Fibroblast of gingiva (primary cell): ENCODE results near the gene CCDC126.
"Not testable (repeated sequence)": the region's sequence is repeated elsewhere in the genome, so short reads cannot be mapped to it uniquely, and the experiment has no call there.

Experiments
- DNase-seq: peaks from one replicate; pipeline ENCODE4 v3.0.0-alpha.2; 2011; ENCODE audit warnings: low read depth

Gene CCDC126

GRCh38 chr7:23597094-23598091 is at the start of gene CCDC126:
TSS of gene CCDC126 (plus strand) at chr7:23597382. CDS start at chr7:23611316, 13,934 bp downstream.
- DNase-seq, result peak; percentile 87

- no peak for DNase-seq
Measured at GRCh38 chr7:23547662-23548061, 49.5 kb upstream of the CCDC126 start.

GRCh38 chr7:23558303-23558702 is 38.9 kb upstream of the CCDC126 start:
- DNase-seq, result no peak

- peak; percentile 59 for DNase-seq
Measured at GRCh38 chr7:23570592-23571200, 26.5 kb upstream of the CCDC126 start.

- not testable (repeated sequence) for DNase-seq
Measured at GRCh38 chr7:23581975-23582374, 15.2 kb upstream of the CCDC126 start.

- DNase-seq, result not testable (repeated sequence)
Measured at GRCh38 chr7:23585304-23585703, 11.9 kb upstream of the CCDC126 start.

GRCh38 chr7:23586159-23586558 is 11.0 kb upstream of the CCDC126 start:
- DNase-seq, result no peak

- no peak for DNase-seq
Measured at GRCh38 chr7:23590529-23590928, 6.7 kb upstream of the CCDC126 start.

GRCh38 chr7:23593706-23594105 is 3.5 kb upstream of the CCDC126 start:
- no peak for DNase-seq

GRCh38 chr7:23594879-23595604 is 2.1 kb upstream of the CCDC126 start:
- no peak for DNase-seq

GRCh38 chr7:23598296-23598695 is 1.1 kb downstream of the CCDC126 start:
- DNase-seq, result no peak

- DNase-seq, result no peak
Measured at GRCh38 chr7:23600236-23600635, 3.1 kb downstream of the CCDC126 start.

- no peak for DNase-seq
Measured at GRCh38 chr7:23603632-23604295, 6.6 kb downstream of the CCDC126 start.

- DNase-seq, result no peak
Measured at GRCh38 chr7:23604296-23604640, 7.1 kb downstream of the CCDC126 start.

GRCh38 chr7:23607130-23607529 is 9.9 kb downstream of the CCDC126 start:
- DNase-seq, result no peak

GRCh38 chr7:23607866-23608265 is 10.7 kb downstream of the CCDC126 start:
- DNase-seq, result no peak

GRCh38 chr7:23615331-23615730 is 18.1 kb downstream of the CCDC126 start:
- DNase-seq, result peak; percentile 12

- DNase-seq, result no peak
Measured at GRCh38 chr7:23616593-23616992, 19.4 kb downstream of the CCDC126 start.

GRCh38 chr7:23617482-23617881 is 20.3 kb downstream of the CCDC126 start:
- DNase-seq, result no peak

- DNase-seq, result no peak
Measured at GRCh38 chr7:23618241-23618640, 21.1 kb downstream of the CCDC126 start.

- DNase-seq, result no peak
Measured at GRCh38 chr7:23619141-23619540, 22.0 kb downstream of the CCDC126 start.

GRCh38 chr7:23622506-23622925 is 25.3 kb downstream of the CCDC126 start:
- DNase-seq, result no peak
